Fibroblast of lung (primary cell): Measurements from ENCODE around the gene SFTA2. TPM values are rescaled to one million over a fixed set of nuclear protein-coding genes. Genes with fewer than 3 reads are reported as not detected.

Experiments
- DNase-seq, 2 donors: peaks; one replicate each; pipeline versions ENCODE4 v3.0.0 to v3.0.0-alpha.2; 2010; ENCODE audit warnings: low read depth in 2 of 2
- H2AFZ ChIP-seq: 2 replicates; pipeline ENCODE4 v1.5.1; 2012; ENCODE audit warnings: low read length, control low read depth, inconsistent platforms
- H3K27ac ChIP-seq: 2 replicates; pipeline ENCODE4 v1.5.1; 2011; ENCODE audit warnings: low read length, control low read depth; ENCODE audit not compliant: insufficient read depth
- H3K27me3 ChIP-seq: 2 replicates; pipeline ENCODE4 v1.5.1; 2011; ENCODE audit warnings: mild to moderate bottlenecking, low read length; ENCODE audit not compliant: control insufficient read depth, insufficient read depth
- H3K36me3 ChIP-seq: 2 replicates; pipeline ENCODE4 v1.5.1; 2011; ENCODE audit warnings: low read length; ENCODE audit not compliant: control insufficient read depth, insufficient read depth
- H3K4me1 ChIP-seq: 2 replicates; pipeline ENCODE4 v1.5.1; 2011; ENCODE audit warnings: low read length; ENCODE audit not compliant: control insufficient read depth, insufficient read depth; ENCODE audit errors: extremely low read depth
- H3K4me2 ChIP-seq: 2 replicates; pipeline ENCODE4 v1.5.1; 2011; ENCODE audit warnings: low read length, control low read depth; ENCODE audit not compliant: insufficient read depth; ENCODE audit errors: extremely low read depth
- H3K4me3 ChIP-seq, 4 experiments: fragments of 200-600 bp in 1 of 4; sonication (generic) in 1 of 4; replicated peaks in 1 of 4; 2 replicates each; pipeline ENCODE4 v1.5.1; 2011 to 2016; ENCODE audit warnings: low read length in 4 of 4, low read depth in 3 of 4, mild to moderate bottlenecking in 3 of 4, control low read depth in 2 of 4, inconsistent platforms in 1 of 4, mixed read lengths in 1 of 4; ENCODE audit not compliant: insufficient read depth in 1 of 4; ENCODE audit errors: control extremely low read depth in 1 of 4
- H3K79me2 ChIP-seq: 2 replicates; pipeline ENCODE4 v1.5.1; 2012; ENCODE audit warnings: mild to moderate bottlenecking, low read length, inconsistent platforms; ENCODE audit not compliant: control insufficient read depth, insufficient read depth
- H3K9ac ChIP-seq: 2 replicates; pipeline ENCODE4 v1.5.1; 2011; ENCODE audit warnings: mild to moderate bottlenecking, low read length, control low read depth; ENCODE audit not compliant: insufficient read depth
- H3K9me3 ChIP-seq: 2 replicates; pipeline ENCODE4 v1.5.1; 2012; ENCODE audit warnings: low read depth, low read length; ENCODE audit not compliant: control insufficient read depth, insufficient read depth
- H4K20me1 ChIP-seq: 2 replicates; pipeline ENCODE4 v1.5.1; 2011; ENCODE audit warnings: low read length; ENCODE audit not compliant: control insufficient read depth, insufficient read depth; ENCODE audit errors: extremely low read depth
- CTCF ChIP-seq, 2 donors: IDR thresholded peaks in 1 of 2; conservative IDR thresholded peaks in 1 of 2; 1 replicate in 1 of 2; 2 replicates in 1 of 2; pipeline ENCODE4 v1.5.1; 2011 to 2012; ENCODE audit warnings: low read length in 2 of 2, control low read depth in 1 of 2, inconsistent platforms in 1 of 2, low read depth in 1 of 2, mild to moderate bottlenecking in 1 of 2
- EZH2 ChIP-seq: IDR thresholded peaks from 2 replicates; pipeline ENCODE4 v1.5.1; 2012; ENCODE audit warnings: low read length, control low read depth, mild to moderate bottlenecking; ENCODE audit errors: missing control alignments
- polyA plus RNA-seq, 2 donors: library from polyadenylated mRNA; depleted of rRNA in 1 of 2; stranded (reverse) in 1 of 2; unstranded in 1 of 2; fragments of >200 nt; gene quantifications; 2 replicates each; pipeline ENCODE4 v1.2.1, GENCODE V29; 2011 to 2012; ENCODE audit warnings: missing spikeins in 1 of 2
- total RNA-seq: library from RNA; depleted of rRNA; stranded (reverse); fragments of >200 nt; gene quantifications from 2 replicates; pipeline ENCODE4 v1.2.1, GENCODE V29; 2014

The SFTA2 gene
- total and polyA plus RNA-seq, 2 donors (not counting 1 experiment from before 2014, with no cell fraction given) = not detected

- H3K27me3 ChIP-seq = no peaks in the 10 kb centered on the region
- TF ChIP-seq CTCF (conservative IDR thresholded peaks at IDR 0.05 in 1 of 2, IDR thresholded peaks at IDR 0.05 in 1 of 2; ENCODE audit: low read depth in 1 of 2, low read length in 2 of 2) (no peak), EZH2 (no peak)
- H3K4me2 ChIP-seq = no peak overlapping the region
- no peaks in the 10 kb centered on the region for H3K79me2 ChIP-seq
- H2AFZ ChIP-seq = no peak overlapping the region
- H3K27ac ChIP-seq = no peak overlapping the region
- H3K9ac ChIP-seq = no peak overlapping the region
- DNase-seq = no peak
- no peaks in the 10 kb centered on the region for H3K4me1 ChIP-seq
- no peaks in the 10 kb centered on the region for H4K20me1 ChIP-seq
- H3K36me3 ChIP-seq = peaks cover 7% of the 10 kb centered on the region
- H3K4me3 ChIP-seq = no peak overlapping the region
- no peaks in the 10 kb centered on the region for H3K9me3 ChIP-seq
These were observed 37.0 kb downstream of the SFTA2 start for GRCh38 chr6:30894935-30895334.

- no peaks in the 10 kb centered on the region for H4K20me1 ChIP-seq
- no peaks in the 10 kb centered on the region for H3K27me3 ChIP-seq
- peaks cover 7% of the 10 kb centered on the region for H3K36me3 ChIP-seq
- no peak overlapping the region for H3K9ac ChIP-seq
- H3K27ac ChIP-seq = no peak overlapping the region
- H3K79me2 ChIP-seq = no peaks in the 10 kb centered on the region
- H2AFZ ChIP-seq = no peak overlapping the region
- no peak for DNase-seq
- no peak for TF ChIP-seq EZH2
- no peak for TF ChIP-seq CTCF (conservative IDR thresholded peaks at IDR 0.05 in 1 of 2, IDR thresholded peaks at IDR 0.05 in 1 of 2; ENCODE audit: low read depth in 1 of 2, low read length in 2 of 2)
- H3K9me3 ChIP-seq = no peaks in the 10 kb centered on the region
- no peaks in the 10 kb centered on the region for H3K4me1 ChIP-seq
- H3K4me2 ChIP-seq = no peak overlapping the region
- no peak overlapping the region for H3K4me3 ChIP-seq
These were observed 37.6 kb downstream of the SFTA2 start for GRCh38 chr6:30894381-30894780.

- Histone ChIP-seq H3K36me3 (peaks cover 6% of the 10 kb centered on the region), H3K4me1 (no peaks in the 10 kb centered on the region), H3K4me2 (no peak overlapping the region), H3K79me2 (no peaks in the 10 kb centered on the region), H3K4me3 (no peak overlapping the region), H3K27ac (no peak overlapping the region), H4K20me1 (no peaks in the 10 kb centered on the region), H3K27me3 (no peaks in the 10 kb centered on the region), H3K9me3 (no peaks in the 10 kb centered on the region), H3K9ac (no peak overlapping the region), H2AFZ (no peak overlapping the region)
- no peak for DNase-seq
- TF ChIP-seq EZH2 (no peak), CTCF (conservative IDR thresholded peaks at IDR 0.05 in 1 of 2, IDR thresholded peaks at IDR 0.05 in 1 of 2; ENCODE audit: low read depth in 1 of 2, low read length in 2 of 2) (no peak)
These were observed 38.3 kb downstream of the SFTA2 start for GRCh38 chr6:30893666-30894065.
